PC-3 (cell line): Measurements from ENCODE around the gene NINJ2. TPM values are rescaled to one million over a fixed set of nuclear protein-coding genes. Genes with fewer than 3 reads are reported as not detected.
A peak's percentile ranks its signal among the peaks of the same experiment; 100 is the strongest.
"Not testable (repeated sequence)": the region's sequence is repeated elsewhere in the genome, so short reads cannot be mapped to it uniquely, and the experiment has no call there.

Experiments used
- ATAC-seq: fragments of 200-7000 bp; cut with Tn5 transposase; 2 replicates; pipeline ENCODE4 v1.9.1; 2020; ENCODE audit warnings: mild to moderate bottlenecking, moderate library complexity
- BruUV-seq: library from RNA; stranded (reverse); fragments of 400-500 nt; replicated peaks from 2 replicates; lab custom pipeline; 2021; lab: Mats Ljungman, UMichigan
- CTCF ChIA-PET: fragments of 300-600 bp; sonication (Branson Sonifier 250); formaldehyde crosslinking; loops from one replicate; lab custom pipeline; 2022; ENCODE audit warnings: antibody characterized with exemption; lab: Charles Lee
- POLR2A ChIA-PET: fragments of 300-600 bp; sonication (Branson Sonifier 250); formaldehyde crosslinking; loops from one replicate; lab custom pipeline; 2022; ENCODE audit warnings: antibody characterized with exemption; ENCODE audit not compliant: unreplicated experiment; lab: Charles Lee
- DNase-seq: peaks from one replicate; pipeline ENCODE4 v3.0.0-alpha.2; 2015
- H2AFZ ChIP-seq: fragments of 300-600 bp; sonication (generic); 2 replicates; pipeline ENCODE4 v1.6.0; 2016; ENCODE audit warnings: antibody characterized with exemption, low read length
- H3F3A ChIP-seq: fragments of 300-600 bp; sonication (generic); one replicate; pipeline ENCODE4 v1.6.0; 2017; ENCODE audit warnings: antibody characterized with exemption, low read length, control low read depth, mild to moderate bottlenecking; ENCODE audit not compliant: unreplicated experiment
- H3K27ac ChIP-seq: fragments of 300-600 bp; sonication (generic); 2 replicates; pipeline ENCODE4 v1.5.1; 2016; ENCODE audit warnings: mild to moderate bottlenecking, low read length
- H3K27me3 ChIP-seq: fragments of 300-600 bp; sonication (generic); 2 replicates; pipeline ENCODE4 v1.6.1; 2016; ENCODE audit warnings: low read length, mixed read lengths
- H3K36me3 ChIP-seq: fragments of 300-600 bp; sonication (generic); 2 replicates; pipeline ENCODE4 v1.6.1; 2016; ENCODE audit warnings: low read depth, mixed run types, low read length, mixed read lengths
- H3K4me1 ChIP-seq: fragments of 300-600 bp; sonication (generic); 2 replicates; pipeline ENCODE4 v1.5.1; 2016; ENCODE audit warnings: low read length; ENCODE audit not compliant: insufficient read depth
- H3K4me2 ChIP-seq: fragments of 300-600 bp; sonication (generic); 2 replicates; pipeline ENCODE4 v1.6.0; 2016; ENCODE audit warnings: low read length
- H3K4me3 ChIP-seq: fragments of 300-600 bp; sonication (generic); 2 replicates; pipeline ENCODE4 v1.5.1; 2016; ENCODE audit warnings: mild to moderate bottlenecking, low read length, mixed read lengths
- H3K79me2 ChIP-seq: fragments of 300-600 bp; sonication (generic); 2 replicates; pipeline ENCODE4 v1.6.1; 2017; ENCODE audit warnings: low read length, mixed read lengths
- H3K9ac ChIP-seq: fragments of 300-600 bp; sonication (generic); 2 replicates; pipeline ENCODE4 v1.6.0; 2016; ENCODE audit warnings: mild to moderate bottlenecking, low read length
- H3K9me2 ChIP-seq: fragments of 300-600 bp; sonication (generic); replicated peaks from 2 replicates; pipeline ENCODE4 v1.6.1; 2016; ENCODE audit warnings: mixed run types, low read length, mixed read lengths
- H3K9me3 ChIP-seq: fragments of 300-600 bp; sonication (generic); 2 replicates; pipeline ENCODE4 v1.6.1; 2016; ENCODE audit warnings: low read length, mixed read lengths
- H4K20me1 ChIP-seq: fragments of 300-600 bp; sonication (generic); 2 replicates; pipeline ENCODE4 v1.6.1; 2016; ENCODE audit warnings: low read length, mixed read lengths
- EZH2 ChIP-seq: fragments of 300-600 bp; sonication (generic); IDR thresholded peaks from one replicate; pipeline ENCODE4 v1.6.1; 2017; ENCODE audit warnings: antibody characterized with exemption, mild to moderate bottlenecking, low read length; ENCODE audit not compliant: unreplicated experiment
- EZH2phosphoT487 ChIP-seq: fragments of 300-600 bp; sonication (generic); IDR thresholded peaks from 2 replicates; pipeline ENCODE4 v1.6.1; 2018; ENCODE audit warnings: mild to moderate bottlenecking, antibody characterized with exemption, low read length, borderline replicate concordance
- intact Hi-C: fragments of 100-400 bp; cut with micrococcal nuclease; formaldehyde crosslinking; loops from 2 replicates; pipeline ENCODE4 v1.9.0; 2023
- total RNA-seq: library from RNA; depleted of rRNA; stranded (reverse); fragments of >200 nt; gene quantifications from 2 replicates; pipeline ENCODE4 v1.2.3, GENCODE V29; 2014
- TF ChIP-seq, protein P1 (sequence below): fragments of 300-600 bp; sonication (generic); conservative IDR thresholded peaks from 2 replicates; pipeline ENCODE4 v1.5.1; 2017; ENCODE audit warnings: antibody characterized with exemption, low read depth, mild to moderate bottlenecking, low read length

NINJ2 gene
- total RNA-seq, 1 experiment from 2014 or later = not detected

DNA sequence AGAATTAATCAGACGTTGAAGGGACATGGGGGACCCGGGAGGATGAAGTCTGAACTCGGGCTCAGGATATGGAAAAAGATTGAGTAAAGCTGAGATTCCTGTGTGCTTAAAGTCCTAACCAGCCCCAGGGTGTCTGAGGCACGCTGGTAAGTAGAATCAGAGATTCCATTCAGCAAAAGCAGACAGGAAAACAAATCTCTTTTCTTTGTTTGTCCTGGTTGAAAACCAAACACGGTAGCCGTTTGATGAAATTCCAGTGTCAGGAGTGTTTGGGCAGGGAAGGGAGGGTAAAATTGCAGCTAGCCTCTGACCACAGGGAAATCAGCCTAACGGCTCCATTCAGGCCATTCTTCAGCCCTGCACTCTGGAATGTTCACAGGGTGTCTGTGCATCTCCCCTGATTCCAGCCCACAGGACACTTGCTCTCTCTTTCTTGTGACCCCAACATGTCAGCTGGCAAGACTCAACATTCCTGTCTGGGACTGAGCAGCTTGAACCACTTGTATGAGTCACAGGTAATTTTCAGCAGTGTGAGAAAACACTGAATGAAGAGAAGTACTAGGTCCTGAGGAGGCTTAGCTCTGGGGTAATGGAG is 31.0 kb downstream of the NINJ2 start:
- intact Hi-C loops = no loop called here
- no peaks in the 10 kb centered on the region for H4K20me1 ChIP-seq
- no peaks in the 10 kb centered on the region for H3K9me3 ChIP-seq
- ATAC-seq (peak; percentile 90), DNase-seq (peak; percentile 72)
- BruUV-seq = no TSS peak
- no peaks in the 10 kb centered on the region for H3K79me2 ChIP-seq
- TF ChIP-seq EZH2 (no peak), EZH2phosphoT487 (no peak)
- TF ChIP-seq, protein P1, sequence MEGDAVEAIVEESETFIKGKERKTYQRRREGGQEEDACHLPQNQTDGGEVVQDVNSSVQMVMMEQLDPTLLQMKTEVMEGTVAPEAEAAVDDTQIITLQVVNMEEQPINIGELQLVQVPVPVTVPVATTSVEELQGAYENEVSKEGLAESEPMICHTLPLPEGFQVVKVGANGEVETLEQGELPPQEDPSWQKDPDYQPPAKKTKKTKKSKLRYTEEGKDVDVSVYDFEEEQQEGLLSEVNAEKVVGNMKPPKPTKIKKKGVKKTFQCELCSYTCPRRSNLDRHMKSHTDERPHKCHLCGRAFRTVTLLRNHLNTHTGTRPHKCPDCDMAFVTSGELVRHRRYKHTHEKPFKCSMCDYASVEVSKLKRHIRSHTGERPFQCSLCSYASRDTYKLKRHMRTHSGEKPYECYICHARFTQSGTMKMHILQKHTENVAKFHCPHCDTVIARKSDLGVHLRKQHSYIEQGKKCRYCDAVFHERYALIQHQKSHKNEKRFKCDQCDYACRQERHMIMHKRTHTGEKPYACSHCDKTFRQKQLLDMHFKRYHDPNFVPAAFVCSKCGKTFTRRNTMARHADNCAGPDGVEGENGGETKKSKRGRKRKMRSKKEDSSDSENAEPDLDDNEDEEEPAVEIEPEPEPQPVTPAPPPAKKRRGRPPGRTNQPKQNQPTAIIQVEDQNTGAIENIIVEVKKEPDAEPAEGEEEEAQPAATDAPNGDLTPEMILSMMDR = no peak
- H3K4me2 ChIP-seq = peak overlapping the region; percentile 71
- H3F3A ChIP-seq = no peaks in the 10 kb centered on the region
- ChIA-PET CTCF (no interaction called here), POLR2A (no interaction called here)
- peak overlapping the region; percentile 0; the same call in 1 of the 2 replicates for H3K4me3 ChIP-seq
- H3K9ac ChIP-seq = no peak overlapping the region
- no peaks in the 10 kb centered on the region for H3K9me2 ChIP-seq
- peak overlapping the region; percentile 62 for H2AFZ ChIP-seq
- H3K4me1 ChIP-seq = peaks cover 15% of the 10 kb centered on the region
- H3K36me3 ChIP-seq = no peaks in the 10 kb centered on the region
- H3K27ac ChIP-seq = peak overlapping the region; percentile 48
- H3K27me3 ChIP-seq = no peaks in the 10 kb centered on the region

GRCh38 chr12:630656-631632 is 32.3 kb downstream of the NINJ2 start:
- no peak overlapping the region for H3K4me3 ChIP-seq
- H3K4me1 ChIP-seq = peaks cover 15% of the 10 kb centered on the region
- no peaks in the 10 kb centered on the region for H3K9me2 ChIP-seq
- no peaks in the 10 kb centered on the region for H3K9me3 ChIP-seq
- H3K9ac ChIP-seq = no peak overlapping the region
- H3K4me2 ChIP-seq = no peak overlapping the region
- TF ChIP-seq, protein P1 = no peak
- TF ChIP-seq EZH2phosphoT487 (no peak), EZH2 (no peak)
- no TSS peak for BruUV-seq
- DNase-seq = no peak
- ChIA-PET CTCF (no interaction called here), POLR2A (no interaction called here)
- intact Hi-C loops = no loop called here
- no peak for ATAC-seq
- H2AFZ ChIP-seq = no peak overlapping the region
- H3K36me3 ChIP-seq = no peaks in the 10 kb centered on the region
- H3K27ac ChIP-seq = no peak overlapping the region
- no peaks in the 10 kb centered on the region for H3K79me2 ChIP-seq
- H3K27me3 ChIP-seq = no peaks in the 10 kb centered on the region
- no peaks in the 10 kb centered on the region for H3F3A ChIP-seq
- H4K20me1 ChIP-seq = no peaks in the 10 kb centered on the region

- H3K9me2 ChIP-seq, H3K27ac ChIP-seq, H3K36me3 ChIP-seq, H3F3A ChIP-seq, H2AFZ ChIP-seq, H3K4me2 ChIP-seq, BruUV-seq, H3K4me3 ChIP-seq, H3K79me2 ChIP-seq, DNase-seq, intact Hi-C loops, POLR2A ChIA-PET, H3K9ac ChIP-seq, H4K20me1 ChIP-seq, H3K9me3 ChIP-seq, ATAC-seq, H3K27me3 ChIP-seq: not testable (repeated sequence)
- CTCF ChIA-PET = interaction anchor here (0.5 kb wide), 1 partner anchor 21 kb away, joined by 4 read pairs; no protein-coding TSS in a partner anchor
- H3K4me1 ChIP-seq = peaks cover 15% of the 10 kb centered on the region
These were observed 34.5 kb downstream of the NINJ2 start for GRCh38 chr12:628742-629078.
